ENCODE data around the gene PIK3R1. TPM values are rescaled to one million over a fixed set of nuclear protein-coding genes. Genes with fewer than 3 reads are reported as not detected.

PIK3R1 gene
- total RNA-seq, 1 experiment from 2014 or later, result 1.7 TPM

DNA sequence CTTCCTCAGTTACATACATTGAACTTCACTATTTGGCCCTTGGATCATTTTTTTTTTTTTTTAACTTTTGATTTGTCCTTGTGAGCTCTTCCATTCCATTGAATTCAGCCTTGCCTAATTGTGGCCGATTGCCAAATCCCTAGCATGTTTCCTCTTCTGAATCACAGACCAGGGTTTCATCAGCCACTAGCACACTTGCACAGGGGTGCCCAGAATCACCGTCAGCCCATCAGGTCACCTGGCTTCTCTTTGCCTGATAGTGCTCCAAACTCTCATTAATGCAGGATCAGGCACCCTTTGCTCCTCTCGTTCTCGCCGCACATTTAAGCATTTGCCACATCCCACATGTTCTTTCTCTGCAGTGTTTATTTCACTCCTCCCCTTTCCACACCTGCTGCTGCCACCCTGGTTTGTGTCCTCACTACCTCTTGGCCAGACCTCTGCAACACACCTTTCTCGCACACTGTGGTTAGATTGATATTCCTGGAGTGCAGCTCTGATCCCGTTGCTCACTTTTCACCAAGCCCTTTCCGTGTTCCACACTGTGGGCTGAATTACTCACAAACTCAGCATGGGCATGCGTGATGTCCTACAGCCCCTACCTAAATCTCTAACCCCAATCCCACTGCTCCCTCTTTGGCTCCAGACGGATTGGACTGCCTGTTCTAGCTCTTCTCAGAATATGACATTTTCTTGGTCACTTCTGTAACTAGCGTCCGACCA is 9.8 kb downstream of the PIK3R1 start:
- Histone ChIP-seq H3K9ac (ENCODE audit: low read length) (no peak overlapping the region), H3K9me3 (ENCODE audit: low read length) (no peaks in the 10 kb centered on the region), H3F3A (ENCODE audit: low read length, unreplicated experiment) (no peaks in the 10 kb centered on the region), H3K9me2 (replicated peaks; ENCODE audit: low read length) (no peaks in the 10 kb centered on the region), H2AFZ (ENCODE audit: low read length) (no peak overlapping the region), H3K27ac (ENCODE audit: low read length) (no peak overlapping the region), H3K36me3 (ENCODE audit: low read depth, low read length) (no peaks in the 10 kb centered on the region), H3K4me2 (ENCODE audit: low read length) (no peak overlapping the region), H4K20me1 (ENCODE audit: low read length) (no peaks in the 10 kb centered on the region), H3K4me3 (ENCODE audit: low read length) (no peak overlapping the region), H3K4me1 (ENCODE audit: insufficient read depth, low read length) (no peaks in the 10 kb centered on the region), H3K27me3 (ENCODE audit: low read length) (no peaks in the 10 kb centered on the region), H3K79me2 (ENCODE audit: low read length) (no peaks in the 10 kb centered on the region)
- DNase-seq, result no peak
- intact Hi-C loops (cut with micrococcal nuclease), result no loop called here
- ChIA-PET POLR2A (ENCODE audit: unreplicated experiment) (no interaction called here), CTCF (no interaction called here)
- BruUV-seq (replicated peaks), result no TSS peak
- no peak for ATAC-seq
- TF ChIP-seq EZH2phosphoT487 (IDR thresholded peaks at IDR 0.05; ENCODE audit: borderline replicate concordance, low read length) (no peak), EZH2 (IDR thresholded peaks at IDR 0.05; ENCODE audit: low read length, unreplicated experiment) (no peak)
- TF ChIP-seq, protein P1, sequence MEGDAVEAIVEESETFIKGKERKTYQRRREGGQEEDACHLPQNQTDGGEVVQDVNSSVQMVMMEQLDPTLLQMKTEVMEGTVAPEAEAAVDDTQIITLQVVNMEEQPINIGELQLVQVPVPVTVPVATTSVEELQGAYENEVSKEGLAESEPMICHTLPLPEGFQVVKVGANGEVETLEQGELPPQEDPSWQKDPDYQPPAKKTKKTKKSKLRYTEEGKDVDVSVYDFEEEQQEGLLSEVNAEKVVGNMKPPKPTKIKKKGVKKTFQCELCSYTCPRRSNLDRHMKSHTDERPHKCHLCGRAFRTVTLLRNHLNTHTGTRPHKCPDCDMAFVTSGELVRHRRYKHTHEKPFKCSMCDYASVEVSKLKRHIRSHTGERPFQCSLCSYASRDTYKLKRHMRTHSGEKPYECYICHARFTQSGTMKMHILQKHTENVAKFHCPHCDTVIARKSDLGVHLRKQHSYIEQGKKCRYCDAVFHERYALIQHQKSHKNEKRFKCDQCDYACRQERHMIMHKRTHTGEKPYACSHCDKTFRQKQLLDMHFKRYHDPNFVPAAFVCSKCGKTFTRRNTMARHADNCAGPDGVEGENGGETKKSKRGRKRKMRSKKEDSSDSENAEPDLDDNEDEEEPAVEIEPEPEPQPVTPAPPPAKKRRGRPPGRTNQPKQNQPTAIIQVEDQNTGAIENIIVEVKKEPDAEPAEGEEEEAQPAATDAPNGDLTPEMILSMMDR (conservative IDR thresholded peaks at IDR 0.05; ENCODE audit: low read depth, low read length), result no peak

DNA sequence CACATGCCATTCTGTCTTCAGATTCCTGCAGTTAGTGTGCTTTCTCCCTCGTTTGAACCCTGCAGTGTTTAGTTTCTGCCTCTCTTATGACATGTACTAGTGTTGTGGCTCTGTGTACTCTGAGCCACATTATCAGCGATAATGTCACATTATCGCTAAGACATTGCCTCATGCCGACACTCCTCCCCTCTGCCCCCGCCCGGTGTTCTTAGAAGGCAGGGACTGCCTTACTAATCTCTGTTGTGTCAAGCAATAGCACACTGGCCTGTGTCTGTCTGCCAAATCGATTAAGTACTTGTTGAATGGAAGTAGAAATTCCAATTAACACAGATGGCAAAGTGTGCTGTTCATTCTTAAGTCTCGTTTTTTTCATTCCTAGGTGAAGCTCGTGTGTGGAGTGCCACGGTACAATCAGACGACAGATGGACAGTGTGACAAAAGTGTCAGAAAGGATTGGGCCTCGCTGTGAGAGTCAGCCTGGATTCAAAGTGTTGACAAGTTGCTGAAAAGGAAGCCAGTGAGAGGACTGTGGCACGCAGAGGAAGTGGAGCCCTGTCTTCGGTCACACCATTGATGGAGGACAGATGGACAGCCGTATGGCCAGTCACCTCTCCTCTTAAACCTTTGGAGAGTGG is 10.5 kb downstream of the PIK3R1 start:
- Histone ChIP-seq H3K9ac (ENCODE audit: low read length) (no peak overlapping the region), H2AFZ (ENCODE audit: low read length) (no peak overlapping the region), H3K27ac (ENCODE audit: low read length) (no peak overlapping the region), H3K4me2 (ENCODE audit: low read length) (no peak overlapping the region), H3F3A (ENCODE audit: low read length, unreplicated experiment) (no peaks in the 10 kb centered on the region), H3K79me2 (ENCODE audit: low read length) (no peaks in the 10 kb centered on the region), H3K27me3 (ENCODE audit: low read length) (no peaks in the 10 kb centered on the region), H3K9me3 (ENCODE audit: low read length) (no peaks in the 10 kb centered on the region), H3K4me1 (ENCODE audit: insufficient read depth, low read length) (no peaks in the 10 kb centered on the region), H4K20me1 (ENCODE audit: low read length) (no peaks in the 10 kb centered on the region), H3K9me2 (replicated peaks; ENCODE audit: low read length) (no peaks in the 10 kb centered on the region), H3K36me3 (ENCODE audit: low read depth, low read length) (no peaks in the 10 kb centered on the region), H3K4me3 (ENCODE audit: low read length) (no peak overlapping the region)
- TF ChIP-seq EZH2phosphoT487 (IDR thresholded peaks at IDR 0.05; ENCODE audit: borderline replicate concordance, low read length), result no peak
- TF ChIP-seq EZH2 (IDR thresholded peaks at IDR 0.05; ENCODE audit: low read length, unreplicated experiment), result no peak
- TF ChIP-seq, protein P1 (conservative IDR thresholded peaks at IDR 0.05; ENCODE audit: low read depth, low read length), result no peak
- ATAC-seq (no peak), DNase-seq (no peak)
- no TSS peak for BruUV-seq (replicated peaks)
- intact Hi-C loops (cut with micrococcal nuclease), result no loop called here
- ChIA-PET CTCF (no interaction called here), POLR2A (ENCODE audit: unreplicated experiment) (no interaction called here)

DNA sequence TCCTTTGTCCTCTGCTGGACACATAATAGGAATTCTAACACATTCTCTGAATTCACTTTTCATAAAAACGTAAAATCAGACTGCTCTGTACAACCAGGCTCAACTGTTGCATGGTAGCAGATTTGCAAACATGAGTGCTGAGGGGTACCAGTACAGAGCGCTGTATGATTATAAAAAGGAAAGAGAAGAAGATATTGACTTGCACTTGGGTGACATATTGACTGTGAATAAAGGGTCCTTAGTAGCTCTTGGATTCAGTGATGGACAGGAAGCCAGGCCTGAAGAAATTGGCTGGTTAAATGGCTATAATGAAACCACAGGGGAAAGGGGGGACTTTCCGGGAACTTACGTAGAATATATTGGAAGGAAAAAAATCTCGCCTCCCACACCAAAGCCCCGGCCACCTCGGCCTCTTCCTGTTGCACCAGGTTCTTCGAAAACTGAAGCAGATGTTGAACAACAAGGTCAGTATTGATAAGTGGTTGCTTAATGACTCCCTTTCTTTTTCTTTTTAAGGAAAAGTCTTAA is 11.1 kb downstream of the PIK3R1 start:
- no peak overlapping the region for H3K4me3 ChIP-seq (ENCODE audit: low read length)
- no peaks in the 10 kb centered on the region for H3F3A ChIP-seq (ENCODE audit: low read length, unreplicated experiment)
- no peak overlapping the region for H2AFZ ChIP-seq (ENCODE audit: low read length)
- no peaks in the 10 kb centered on the region for H3K9me3 ChIP-seq (ENCODE audit: low read length)
- ATAC-seq (no peak), DNase-seq (no peak)
- H3K4me1 ChIP-seq (ENCODE audit: insufficient read depth, low read length), result no peaks in the 10 kb centered on the region
- intact Hi-C loops (cut with micrococcal nuclease), result no loop called here
- H3K9ac ChIP-seq (ENCODE audit: low read length), result no peak overlapping the region
- TF ChIP-seq, protein P1 (conservative IDR thresholded peaks at IDR 0.05; ENCODE audit: low read depth, low read length), result no peak
- TF ChIP-seq EZH2phosphoT487 (IDR thresholded peaks at IDR 0.05; ENCODE audit: borderline replicate concordance, low read length), result no peak
- no peak for TF ChIP-seq EZH2 (IDR thresholded peaks at IDR 0.05; ENCODE audit: low read length, unreplicated experiment)
- H3K9me2 ChIP-seq (replicated peaks; ENCODE audit: low read length), result no peaks in the 10 kb centered on the region
- H4K20me1 ChIP-seq (ENCODE audit: low read length), result no peaks in the 10 kb centered on the region
- POLR2A ChIA-PET (ENCODE audit: unreplicated experiment), result no interaction called here
- no peaks in the 10 kb centered on the region for H3K27me3 ChIP-seq (ENCODE audit: low read length)
- no peaks in the 10 kb centered on the region for H3K36me3 ChIP-seq (ENCODE audit: low read depth, low read length)
- BruUV-seq (replicated peaks), result no TSS peak
- H3K4me2 ChIP-seq (ENCODE audit: low read length), result no peak overlapping the region
- H3K27ac ChIP-seq (ENCODE audit: low read length), result no peak overlapping the region
- H3K79me2 ChIP-seq (ENCODE audit: low read length), result no peaks in the 10 kb centered on the region
- CTCF ChIA-PET, result no interaction called here

Data from PC-3 (cell line).